Hepatocyte (in vitro differentiated cells): ENCODE results near the gene ADCY2.

Experiments
- CTCF ChIP-seq: fragments of 200-600 bp; sonication (generic); IDR thresholded peaks from 2 replicates; pipeline ENCODE4 v1.5.1; 2016; ENCODE audit warnings: antibody characterized with exemption, mild to moderate bottlenecking; ENCODE audit not compliant: poor library complexity
- EZH2 ChIP-seq: fragments of 200-600 bp; sonication (generic); IDR thresholded peaks from 2 replicates; pipeline ENCODE4 v1.6.1; 2016; ENCODE audit warnings: antibody characterized with exemption, mild to moderate bottlenecking, borderline replicate concordance
- EZH2phosphoT487 ChIP-seq: fragments of 200-600 bp; sonication (generic); IDR thresholded peaks from one replicate; pipeline ENCODE4 v1.6.1; 2018; ENCODE audit warnings: antibody characterized with exemption, mild to moderate bottlenecking, low read depth, moderate library complexity; ENCODE audit not compliant: unreplicated experiment, severe bottlenecking

DNA sequence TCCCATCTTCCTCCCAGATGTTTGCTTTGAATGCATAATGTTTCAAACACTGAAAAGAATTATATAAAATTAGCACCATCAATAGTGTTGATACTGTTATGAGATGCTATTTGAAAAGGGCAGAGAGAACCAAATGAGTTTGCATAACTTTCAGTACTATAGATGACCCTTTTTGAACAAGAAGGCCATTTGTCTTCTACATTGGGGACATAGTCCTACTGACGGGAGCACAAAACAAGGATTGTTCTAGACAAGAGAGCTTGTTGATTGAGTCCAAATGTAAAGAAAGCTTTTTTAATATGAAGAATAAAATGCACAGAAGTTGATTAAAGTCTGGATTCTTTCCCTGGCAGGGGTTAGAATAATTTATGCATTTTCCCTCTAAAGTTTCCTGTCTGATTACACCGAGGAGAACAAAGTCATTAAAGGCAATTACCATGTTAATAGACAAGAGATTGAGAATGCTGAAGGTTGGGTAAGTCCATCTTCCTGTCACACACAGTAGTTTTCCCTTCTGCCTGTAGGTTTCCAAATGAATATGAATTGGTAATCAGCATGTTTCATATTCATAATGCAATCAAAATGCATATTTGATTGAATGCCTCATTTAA is 32.8 kb upstream of the ADCY2 start:
- TF ChIP-seq CTCF (no peak), EZH2phosphoT487 (no peak), EZH2 (no peak)
